H1 (cell line): ENCODE measurements around the gene ABL2. TPM values are rescaled to one million over a fixed set of nuclear protein-coding genes. Genes with fewer than 3 reads are reported as not detected.

Source experiments
- CTCF ChIA-PET: fragments of 300-600 bp; sonication (Branson Sonifier 250); formaldehyde crosslinking; loops from one replicate; lab custom pipeline; 2021; ENCODE audit not compliant: partially characterized antibody; lab: Charles Lee
- POLR2A ChIA-PET: fragments of 300-600 bp; sonication (Branson Sonifier 250); formaldehyde crosslinking; loops from one replicate; lab custom pipeline; 2021; ENCODE audit warnings: inconsistent platforms; ENCODE audit not compliant: partially characterized antibody; lab: Charles Lee
- DNase-seq, 2 experiments: peaks; one replicate each; pipeline versions ENCODE4 v3.0.0 to v3.0.0-alpha.2; 2010 to 2022; ENCODE audit warnings: low spot score in 2 of 2, low read depth in 1 of 2, mixed read lengths in 1 of 2
- FAIRE-seq: peaks from 2 replicates; lab custom pipeline; 2011; peaks lifted over from hg19 to GRCh38; lab: Jason Lieb, UNC
- H2AFZ ChIP-seq: 2 replicates; pipeline ENCODE4 v1.8.1; 2012; ENCODE audit warnings: low read length, inconsistent platforms
- H2AK5ac ChIP-seq: 2 replicates; pipeline ENCODE4 v1.6.1; 2013; ENCODE audit warnings: low read depth, low read length
- H2BK120ac ChIP-seq: replicated peaks from 2 replicates; pipeline ENCODE3; 2013; ENCODE audit warnings: low read depth, low read length, inconsistent platforms
- H2BK12ac ChIP-seq: 2 replicates; pipeline ENCODE4 v1.6.1; 2013; ENCODE audit warnings: low read depth, low read length
- H2BK15ac ChIP-seq: 2 replicates; pipeline ENCODE4 v1.6.1; 2013; ENCODE audit warnings: low read length
- H2BK20ac ChIP-seq: 2 replicates; pipeline ENCODE4 v1.6.1; 2013; ENCODE audit warnings: low read length
- H2BK5ac ChIP-seq: 2 replicates; pipeline ENCODE4 v1.6.1; 2013; ENCODE audit warnings: low read depth, low read length
- H3K14ac ChIP-seq: 2 replicates; pipeline ENCODE4 v1.6.1; 2013; ENCODE audit warnings: inconsistent platforms; ENCODE audit not compliant: insufficient read length
- H3K18ac ChIP-seq: 2 replicates; pipeline ENCODE4 v1.6.1; 2013; ENCODE audit warnings: low read length; ENCODE audit errors: extremely low read depth
- H3K23ac ChIP-seq: 2 replicates; pipeline ENCODE4 v1.6.1; 2013; ENCODE audit warnings: inconsistent platforms; ENCODE audit not compliant: insufficient read length
- H3K23me2 ChIP-seq: 2 replicates; pipeline ENCODE4 v1.6.1; 2013; ENCODE audit warnings: low read depth, low read length
- H3K27ac ChIP-seq: 2 replicates; pipeline ENCODE4 v1.6.1; 2011; ENCODE audit warnings: low read depth, low read length, inconsistent platforms
- H3K27me3 ChIP-seq, 4 experiments: replicated peaks in 1 of 4; 1 replicate in 1 of 4; 2 replicates in 3 of 4; pipeline versions ENCODE4 v1.6.1 to v1.8.1; 2011 to 2013; ENCODE audit warnings: low read length in 3 of 4, mild to moderate bottlenecking in 3 of 4, inconsistent platforms in 2 of 4, mixed read lengths in 2 of 4, moderate library complexity in 1 of 4; ENCODE audit not compliant: control insufficient read depth in 3 of 4, insufficient read depth in 3 of 4; ENCODE audit errors: extremely low read depth in 1 of 4
- H3K36me3 ChIP-seq, 4 experiments: 2 replicates each; pipeline versions ENCODE4 v1.6.1 to v1.8.1; 2011 to 2013; ENCODE audit warnings: mild to moderate bottlenecking in 4 of 4, low read length in 3 of 4, moderate library complexity in 2 of 4, control low read depth in 1 of 4, inconsistent platforms in 1 of 4; ENCODE audit not compliant: insufficient read depth in 4 of 4, control insufficient read depth in 2 of 4
- H3K4ac ChIP-seq: replicated peaks from 2 replicates; pipeline ENCODE3; 2013; ENCODE audit warnings: low read length, low read depth, mixed read lengths, inconsistent platforms; ENCODE audit not compliant: insufficient read length
- H3K4me1 ChIP-seq, 4 experiments: replicated peaks in 1 of 4; 1 replicate in 1 of 4; 2 replicates in 3 of 4; pipeline versions ENCODE4 v1.6.1 to v1.8.1; 2011 to 2013; ENCODE audit warnings: low read length in 3 of 4, inconsistent platforms in 2 of 4, mixed read lengths in 1 of 4; ENCODE audit not compliant: insufficient read depth in 4 of 4, control insufficient read depth in 3 of 4
- H3K4me2 ChIP-seq, 2 experiments: 2 replicates each; pipeline versions ENCODE4 v1.6.1 to v1.8.1; 2011 to 2013; ENCODE audit warnings: low read depth in 2 of 2, low read length in 2 of 2, control low read depth in 1 of 2, inconsistent platforms in 1 of 2, mild to moderate bottlenecking in 1 of 2; ENCODE audit not compliant: insufficient read depth in 1 of 2
- H3K4me3 ChIP-seq, 4 experiments: fragments of 200-600, 300-600 bp in 1 of 4; sonication (generic), shearing (Covaris generic), sonication (Bioruptor Twin) in 1 of 4; 2 replicates each; pipeline versions ENCODE4 v1.5.1 to v1.8.1; 2011 to 2016; ENCODE audit warnings: low read length in 4 of 4, low read depth in 3 of 4, control low read depth in 2 of 4, inconsistent platforms in 2 of 4, mild to moderate bottlenecking in 2 of 4, mixed read lengths in 1 of 4, moderate library complexity in 1 of 4; ENCODE audit not compliant: insufficient read depth in 2 of 4; ENCODE audit errors: extremely low read depth in 1 of 4
- H3K56ac ChIP-seq: replicated peaks from 2 replicates; pipeline ENCODE3; 2013; ENCODE audit warnings: low read depth, mild to moderate bottlenecking, mixed read lengths, low read length, inconsistent platforms; ENCODE audit not compliant: insufficient read length
- H3K79me1 ChIP-seq: 2 replicates; pipeline ENCODE4 v1.6.1; 2013; ENCODE audit warnings: low read depth, low read length, control low read depth
- H3K79me2 ChIP-seq, 2 experiments: 2 replicates each; pipeline versions ENCODE4 v1.6.1 to v1.8.1; 2012 to 2013; ENCODE audit warnings: low read length in 2 of 2, mild to moderate bottlenecking in 2 of 2, inconsistent platforms in 1 of 2; ENCODE audit not compliant: insufficient read depth in 2 of 2, control insufficient read depth in 1 of 2
- H3K9ac ChIP-seq, 4 experiments: replicated peaks in 1 of 4; 1 replicate in 1 of 4; 2 replicates in 3 of 4; pipeline versions ENCODE4 v1.6.1 to v1.8.1; 2011 to 2013; ENCODE audit warnings: low read depth in 3 of 4, low read length in 3 of 4, control low read depth in 2 of 4, mild to moderate bottlenecking in 2 of 4, moderate library complexity in 2 of 4, inconsistent platforms in 1 of 4; ENCODE audit errors: extremely low read depth in 1 of 4
- H3K9me3 ChIP-seq, 2 experiments: 2 replicates each; pipeline versions ENCODE4 v1.6.1 to v1.8.1; 2012 to 2013; ENCODE audit warnings: mild to moderate bottlenecking in 2 of 2, moderate library complexity in 2 of 2, control low read depth in 1 of 2, inconsistent platforms in 1 of 2, low read depth in 1 of 2, low read length in 1 of 2, mixed read lengths in 1 of 2; ENCODE audit not compliant: insufficient read depth in 2 of 2
- H4K20me1 ChIP-seq, 2 experiments: replicated peaks in 1 of 2; 2 replicates each; pipeline versions ENCODE3 to v1.8.1; 2011 to 2013; ENCODE audit warnings: inconsistent platforms in 2 of 2, low read length in 2 of 2, mild to moderate bottlenecking in 1 of 2; ENCODE audit not compliant: insufficient read depth in 2 of 2, control insufficient read depth in 1 of 2
- H4K5ac ChIP-seq: 2 replicates; pipeline ENCODE4 v1.6.1; 2013; ENCODE audit warnings: low read length, low read depth, mixed read lengths, inconsistent platforms; ENCODE audit not compliant: insufficient read length
- H4K8ac ChIP-seq: 2 replicates; pipeline ENCODE4 v1.8.0; 2013; ENCODE audit warnings: mild to moderate bottlenecking, moderate library complexity, low read length, inconsistent platforms; ENCODE audit not compliant: insufficient read depth; ENCODE audit errors: extremely low read depth
- H4K91ac ChIP-seq: replicated peaks from 2 replicates; pipeline ENCODE3; 2013; ENCODE audit warnings: low read length, mixed read lengths, inconsistent platforms; ENCODE audit not compliant: insufficient read length
- ATF2 ChIP-seq: IDR thresholded peaks from 2 replicates; pipeline ENCODE4 v1.6.1; 2012; ENCODE audit warnings: low read length, inconsistent platforms
- BACH1 ChIP-seq: IDR thresholded peaks from 2 replicates; pipeline ENCODE4 v1.6.1; 2012; ENCODE audit warnings: low read length, improper control_type of control experiment
- KDM1A ChIP-seq: fragments of 200-600, 300-600 bp; sonication (generic); IDR thresholded peaks from 2 replicates; pipeline ENCODE4 v1.7.1; 2016; ENCODE audit warnings: mild to moderate bottlenecking, low read length, borderline replicate concordance
- KDM4A ChIP-seq: IDR thresholded peaks from one replicate; pipeline ENCODE4 v1.7.1; 2012; ENCODE audit warnings: low read depth, mild to moderate bottlenecking, moderate library complexity, low read length, inconsistent platforms; ENCODE audit not compliant: severe bottlenecking
- SP2 ChIP-seq: IDR thresholded peaks from 2 replicates; pipeline ENCODE4 v1.6.1; 2012; ENCODE audit warnings: mild to moderate bottlenecking, low read length, inconsistent platforms
- USF2 ChIP-seq: IDR thresholded peaks from 2 replicates; pipeline ENCODE4 v1.6.1; 2011; ENCODE audit warnings: low read length, improper control_type of control experiment
- polyA plus RNA-seq, 7 experiments: library from polyadenylated mRNA; depleted of rRNA in 3 of 7; stranded (reverse) in 5 of 7; unstranded in 2 of 7; fragments of >200 nt in 5 of 7; fragments of 200-250 nt in 2 of 7; gene quantifications; 1 replicate in 5 of 7; 2 replicates in 1 of 7; 4 replicates in 1 of 7; pipeline versions ENCODE4 v1.2.1 to v1.2.3, GENCODE V29; 2011 to 2013; ENCODE audit warnings: missing spikeins in 2 of 7, mixed read lengths in 2 of 7
- total RNA-seq: library from RNA; stranded (reverse); fragmentation: NEBNext Ultra II Directional; extraction: Animal tissue kit (Norgen Biotek cat#: 25700); gene quantifications from 2 replicates; pipeline ENCODE4 v1.2.1, GENCODE V29; 2021

The ABL2 gene
- total and polyA plus RNA-seq, 2 of the 8 experiments (the other 6 are each of a cell fraction or from before 2014, with no cell fraction given) = 4.5 to 19.1 TPM

GRCh38 chr1:179269071-179269470 lies 39.6 kb upstream of the ABL2 start:
- Histone ChIP-seq H4K20me1 (no peaks in the 10 kb centered on the region), H2BK20ac (no peak overlapping the region), H3K4me1 (no peaks in the 10 kb centered on the region), H3K9ac (no peak overlapping the region), H3K27ac (no peak overlapping the region), H3K23ac (no peak overlapping the region), H3K79me1 (no peaks in the 10 kb centered on the region), H3K4me3 (no peak overlapping the region), H2AFZ (no peak overlapping the region), H4K5ac (no peak overlapping the region), H3K56ac (no peak overlapping the region), H2AK5ac (no peak overlapping the region), H2BK120ac (no peak overlapping the region), H3K18ac (no peak overlapping the region), H2BK5ac (no peak overlapping the region), H3K27me3 (no peaks in the 10 kb centered on the region), H2BK12ac (no peak overlapping the region), H3K14ac (no peak overlapping the region), H3K9me3 (no peaks in the 10 kb centered on the region; a peak in 1 of 4 replicates), H3K4ac (no peak overlapping the region), H3K36me3 (no peaks in the 10 kb centered on the region), H4K91ac (no peak overlapping the region), H4K8ac (no peak overlapping the region), H2BK15ac (no peak overlapping the region), H3K4me2 (no peak overlapping the region), H3K79me2 (no peaks in the 10 kb centered on the region), H3K23me2 (no peaks in the 10 kb centered on the region)
- FAIRE-seq = no peak
- ChIA-PET CTCF (interaction anchor here (0.6 to 0.7 kb wide), 2 partner anchors 372 to 582 kb away, joined by 3 read pairs; no protein-coding TSS in a partner anchor), POLR2A (no interaction called here)
- DNase-seq = no peak
- TF ChIP-seq BACH1 (no peak), USF2 (no peak), ATF2 (no peak), KDM1A (no peak), KDM4A (no peak), SP2 (no peak)
